ENCODE results near the gene FILIP1.

FILIP1 gene

DNA sequence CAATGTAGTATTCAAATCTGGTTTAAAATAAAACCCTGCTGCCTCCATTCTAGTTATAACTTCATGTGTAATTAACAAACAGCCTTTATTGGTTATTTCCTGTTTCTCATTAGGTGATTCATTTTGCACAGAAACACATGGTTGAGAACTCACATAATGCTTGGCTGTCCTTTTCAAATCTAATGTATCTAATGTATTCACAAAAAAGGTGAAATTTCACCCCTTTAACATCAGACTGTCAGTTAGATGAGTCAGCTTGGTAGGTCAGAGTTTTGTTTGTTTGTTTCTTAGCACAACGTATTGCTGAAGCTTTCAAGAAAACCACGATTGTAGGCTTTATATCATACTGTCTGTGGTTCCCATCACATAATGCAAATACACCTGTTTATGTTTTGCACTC lies 130.3 kb downstream of the FILIP1 start:
- Histone ChIP-seq H3K4me2 (ENCODE audit: insufficient read depth, low read length) (no peak overlapping the region), H3K27ac (ENCODE audit: low read length) (no peak overlapping the region), H4K20me1 (ENCODE audit: insufficient read depth, low read length) (no peaks in the 10 kb centered on the region), H3K79me2 (ENCODE audit: insufficient read depth, low read length) (no peaks in the 10 kb centered on the region), H3K9ac (ENCODE audit: low read depth, low read length) (no peak overlapping the region), H2AFZ (ENCODE audit: low read depth, low read length) (no peak overlapping the region), H3K36me3 (ENCODE audit: insufficient read depth, low read length) (no peaks in the 10 kb centered on the region), H3K27me3 (ENCODE audit: insufficient read depth, low read length, poor library complexity) (no peaks in the 10 kb centered on the region), H3K9me3 (ENCODE audit: insufficient read depth, low read length, severe bottlenecking) (no peaks in the 10 kb centered on the region), H3K4me1 (ENCODE audit: insufficient read depth, low read length) (no peaks in the 10 kb centered on the region), H3K4me3 (ENCODE audit: low read depth in 1 of 2, low read length in 2 of 2) (no peak overlapping the region)
- ATAC-seq (ENCODE audit: insufficient read depth, low read depth), result no peak
- DNase-seq, result no peak
- TF ChIP-seq EZH2 (IDR thresholded peaks at IDR 0.05; ENCODE audit: borderline replicate concordance, low read depth, low read length, severe bottlenecking), result no peak
- TF ChIP-seq, protein P1, sequence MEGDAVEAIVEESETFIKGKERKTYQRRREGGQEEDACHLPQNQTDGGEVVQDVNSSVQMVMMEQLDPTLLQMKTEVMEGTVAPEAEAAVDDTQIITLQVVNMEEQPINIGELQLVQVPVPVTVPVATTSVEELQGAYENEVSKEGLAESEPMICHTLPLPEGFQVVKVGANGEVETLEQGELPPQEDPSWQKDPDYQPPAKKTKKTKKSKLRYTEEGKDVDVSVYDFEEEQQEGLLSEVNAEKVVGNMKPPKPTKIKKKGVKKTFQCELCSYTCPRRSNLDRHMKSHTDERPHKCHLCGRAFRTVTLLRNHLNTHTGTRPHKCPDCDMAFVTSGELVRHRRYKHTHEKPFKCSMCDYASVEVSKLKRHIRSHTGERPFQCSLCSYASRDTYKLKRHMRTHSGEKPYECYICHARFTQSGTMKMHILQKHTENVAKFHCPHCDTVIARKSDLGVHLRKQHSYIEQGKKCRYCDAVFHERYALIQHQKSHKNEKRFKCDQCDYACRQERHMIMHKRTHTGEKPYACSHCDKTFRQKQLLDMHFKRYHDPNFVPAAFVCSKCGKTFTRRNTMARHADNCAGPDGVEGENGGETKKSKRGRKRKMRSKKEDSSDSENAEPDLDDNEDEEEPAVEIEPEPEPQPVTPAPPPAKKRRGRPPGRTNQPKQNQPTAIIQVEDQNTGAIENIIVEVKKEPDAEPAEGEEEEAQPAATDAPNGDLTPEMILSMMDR (IDR thresholded peaks at IDR 0.05; ENCODE audit: borderline replicate concordance, extremely low read depth, low read length, poor library complexity, severe bottlenecking), result no peak

DNA sequence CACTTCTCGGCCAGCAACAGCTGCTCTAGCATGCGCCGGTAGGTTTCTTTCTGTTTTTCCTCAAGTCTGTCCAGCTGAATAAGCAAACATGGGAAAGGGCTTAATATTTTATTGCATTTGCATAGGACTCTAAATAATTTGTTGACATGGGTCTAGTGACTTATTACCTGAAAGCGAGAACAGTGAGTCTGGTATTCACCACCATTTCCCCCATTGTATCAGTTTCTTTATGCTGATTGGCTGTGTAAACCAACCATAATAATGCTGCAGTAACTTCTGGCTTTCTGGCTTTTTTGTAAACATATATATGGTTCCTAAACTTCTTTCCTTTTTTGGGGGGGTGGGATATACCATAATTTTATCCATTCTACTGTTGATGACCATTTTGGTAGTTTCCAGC lies 140.0 kb downstream of the FILIP1 start:
- no peak for ATAC-seq (ENCODE audit: insufficient read depth, low read depth)

DNA sequence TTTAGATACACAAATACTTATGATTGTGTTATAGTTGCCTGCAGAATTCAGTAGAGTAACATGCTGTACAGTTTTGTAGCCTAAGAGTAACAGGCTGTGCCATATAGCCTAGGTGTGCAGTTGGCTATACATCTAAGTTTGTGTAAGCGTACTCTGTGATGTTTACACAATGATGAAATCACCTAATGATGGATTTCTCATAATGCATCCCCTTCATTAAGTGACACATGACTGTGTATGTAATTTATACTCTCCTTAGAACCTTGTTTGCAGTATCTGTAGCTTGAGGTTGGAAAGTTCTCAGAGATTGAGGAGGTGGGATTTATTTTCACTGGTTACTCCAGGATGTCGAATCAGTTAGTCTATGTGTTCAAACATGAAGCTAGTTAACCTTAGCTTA lies 142.0 kb downstream of the FILIP1 start:
- ATAC-seq (ENCODE audit: insufficient read depth, low read depth) (no peak), DNase-seq (no peak)
- no peaks in the 10 kb centered on the region for H4K20me1 ChIP-seq (ENCODE audit: insufficient read depth, low read length)
- no peaks in the 10 kb centered on the region for H3K79me2 ChIP-seq (ENCODE audit: insufficient read depth, low read length)
- no peaks in the 10 kb centered on the region for H3K4me1 ChIP-seq (ENCODE audit: insufficient read depth, low read length)
- no peak overlapping the region for H3K9ac ChIP-seq (ENCODE audit: low read depth, low read length)
- H3K4me2 ChIP-seq (ENCODE audit: insufficient read depth, low read length), result no peak overlapping the region
- peaks cover 4% of the 10 kb centered on the region for H3K27me3 ChIP-seq (ENCODE audit: insufficient read depth, low read length, poor library complexity)
- TF ChIP-seq, protein P1 (IDR thresholded peaks at IDR 0.05; ENCODE audit: borderline replicate concordance, extremely low read depth, low read length, poor library complexity, severe bottlenecking), result no peak
- TF ChIP-seq EZH2 (IDR thresholded peaks at IDR 0.05; ENCODE audit: borderline replicate concordance, low read depth, low read length, severe bottlenecking), result no peak
- H3K27ac ChIP-seq (ENCODE audit: low read length), result no peak overlapping the region
- no peaks in the 10 kb centered on the region for H3K9me3 ChIP-seq (ENCODE audit: insufficient read depth, low read length, severe bottlenecking)
- no peaks in the 10 kb centered on the region for H3K36me3 ChIP-seq (ENCODE audit: insufficient read depth, low read length)
- no peak overlapping the region for H3K4me3 ChIP-seq (ENCODE audit: low read depth in 1 of 2, low read length in 2 of 2)
- no peak overlapping the region for H2AFZ ChIP-seq (ENCODE audit: low read depth, low read length)

More for the DNA sequence above, 140.0 kb downstream of the FILIP1 start:
- Histone ChIP-seq H3K9me3 (ENCODE audit: insufficient read depth, low read length, severe bottlenecking) (no peaks in the 10 kb centered on the region), H3K36me3 (ENCODE audit: insufficient read depth, low read length) (no peaks in the 10 kb centered on the region), H4K20me1 (ENCODE audit: insufficient read depth, low read length) (no peaks in the 10 kb centered on the region), H3K4me1 (ENCODE audit: insufficient read depth, low read length) (no peaks in the 10 kb centered on the region), H3K27me3 (ENCODE audit: insufficient read depth, low read length, poor library complexity) (peaks cover 4% of the 10 kb centered on the region), H3K79me2 (ENCODE audit: insufficient read depth, low read length) (no peaks in the 10 kb centered on the region), H3K9ac (ENCODE audit: low read depth, low read length) (no peak overlapping the region), H3K4me2 (ENCODE audit: insufficient read depth, low read length) (no peak overlapping the region), H3K27ac (ENCODE audit: low read length) (no peak overlapping the region), H2AFZ (ENCODE audit: low read depth, low read length) (no peak overlapping the region), H3K4me3 (ENCODE audit: low read depth in 1 of 2, low read length in 2 of 2) (no peak overlapping the region)
- TF ChIP-seq, protein P1 (IDR thresholded peaks at IDR 0.05; ENCODE audit: borderline replicate concordance, extremely low read depth, low read length, poor library complexity, severe bottlenecking), result no peak
- TF ChIP-seq EZH2 (IDR thresholded peaks at IDR 0.05; ENCODE audit: borderline replicate concordance, low read depth, low read length, severe bottlenecking), result no peak
- no peak for DNase-seq

DNA sequence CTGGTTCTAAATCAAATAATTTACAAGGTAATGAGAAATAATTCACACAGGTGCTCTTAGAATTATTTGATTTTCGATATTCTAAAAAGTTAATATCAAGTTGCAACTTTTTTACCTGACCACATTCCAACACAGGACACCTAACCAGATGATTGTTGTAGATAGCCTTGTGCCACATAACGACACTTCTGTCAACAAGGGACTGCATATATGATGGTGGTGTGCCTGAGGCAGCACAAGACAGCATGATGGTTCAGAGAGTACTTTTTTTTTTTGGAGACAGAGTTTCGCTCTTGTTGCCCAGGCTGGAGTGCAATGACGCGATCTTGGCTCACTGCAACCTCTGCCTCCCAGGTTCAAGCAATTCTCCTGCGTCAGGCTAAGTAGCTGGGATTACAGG lies 142.8 kb downstream of the FILIP1 start:
- Histone ChIP-seq H3K27ac (ENCODE audit: low read length) (no peak overlapping the region), H3K9me3 (ENCODE audit: insufficient read depth, low read length, severe bottlenecking) (no peaks in the 10 kb centered on the region)
- TF ChIP-seq, protein P1 (IDR thresholded peaks at IDR 0.05; ENCODE audit: borderline replicate concordance, extremely low read depth, low read length, poor library complexity, severe bottlenecking), result no peak
- no peak for TF ChIP-seq EZH2 (IDR thresholded peaks at IDR 0.05; ENCODE audit: borderline replicate concordance, low read depth, low read length, severe bottlenecking)

More for the DNA sequence above, 142.8 kb downstream of the FILIP1 start:
- Histone ChIP-seq H3K36me3 (ENCODE audit: insufficient read depth, low read length) (no peaks in the 10 kb centered on the region), H3K79me2 (ENCODE audit: insufficient read depth, low read length) (no peaks in the 10 kb centered on the region), H3K4me2 (ENCODE audit: insufficient read depth, low read length) (no peak overlapping the region), H3K4me3 (ENCODE audit: low read depth in 1 of 2, low read length in 2 of 2) (no peak overlapping the region), H3K27me3 (ENCODE audit: insufficient read depth, low read length, poor library complexity) (peaks cover 4% of the 10 kb centered on the region), H4K20me1 (ENCODE audit: insufficient read depth, low read length) (no peaks in the 10 kb centered on the region), H3K4me1 (ENCODE audit: insufficient read depth, low read length) (no peaks in the 10 kb centered on the region), H2AFZ (ENCODE audit: low read depth, low read length) (no peak overlapping the region), H3K9ac (ENCODE audit: low read depth, low read length) (no peak overlapping the region)
- no peak for ATAC-seq (ENCODE audit: insufficient read depth, low read depth)
- no peak for DNase-seq

All from DND-41 (cell line).